NB4 (cell line): ENCODE results near the gene FXYD2.

Experiments used
- CTCF ChIP-seq: IDR thresholded peaks from one replicate; pipeline ENCODE4 v1.5.1; 2012; ENCODE audit warnings: low read depth, low read length
- POLR2A ChIP-seq: IDR thresholded peaks from 2 replicates; pipeline ENCODE4 v1.6.1; 2011; ENCODE audit warnings: mild to moderate bottlenecking; ENCODE audit not compliant: insufficient read length; ENCODE audit errors: extremely low read depth

GRCh38 chr11:117771841-117772240 lies 52.7 kb downstream of the FXYD2 start:
- TF ChIP-seq CTCF: no peak
- TF ChIP-seq POLR2A: no peak
